Measurements from ENCODE around the gene OR2F2.

DNA sequence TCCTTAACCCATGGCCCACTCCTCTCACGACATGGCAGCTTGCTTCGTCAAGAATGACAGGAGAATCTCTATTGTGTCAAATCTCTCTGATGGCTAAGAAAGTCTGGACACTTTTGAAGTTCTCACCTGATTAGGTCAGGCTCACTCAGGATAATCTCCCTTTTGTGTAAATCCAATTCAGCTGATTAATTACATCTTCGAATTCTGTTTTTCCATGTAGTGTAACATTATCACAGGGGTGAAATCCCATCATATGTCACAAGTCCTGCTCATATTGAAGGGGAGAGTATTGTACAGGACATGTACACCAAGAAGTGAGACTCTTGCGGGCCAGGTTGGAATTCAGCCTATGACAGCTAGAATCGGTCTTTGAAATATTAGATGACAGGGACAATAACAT is 48.9 kb downstream of the OR2F2 start:
- TF ChIP-seq CTCF (IDR thresholded peaks at IDR 0.05; ENCODE audit: low read length) (no peak), EZH2 (optimal IDR thresholded peaks at IDR 0.05; ENCODE audit: low read depth, low read length) (no peak), EZH2phosphoT487 (IDR thresholded peaks at IDR 0.05; ENCODE audit: low read length) (no peak)

All from MM.1S (cell line).